K562 (cell line): ENCODE data around the gene RINL. TPM values are rescaled to one million over a fixed set of nuclear protein-coding genes. Genes with fewer than 3 reads are reported as not detected.

Experiments
- CREM ChIP-seq: IDR thresholded peaks from 2 replicates; pipeline ENCODE4 v1.6.1; 2014; ENCODE audit warnings: antibody characterized with exemption, low read depth
- ETV6 ChIP-seq, 3 experiments: fragments of 150-350 bp in 1 of 3; sonication (generic) in 1 of 3; formaldehyde crosslinking in 1 of 3; IDR thresholded peaks; 2 replicates each; pipeline versions ENCODE4 v1.6.1 to v1.8.0; 2014 to 2022; ENCODE audit warnings: borderline replicate concordance in 2 of 3, low read depth in 2 of 3, antibody characterized with exemption in 1 of 3, low read length in 1 of 3, mild to moderate bottlenecking in 1 of 3, missing genetic modification reagents in 1 of 3
- FOXA1 ChIP-seq: fragments of 450-650 bp; IDR thresholded peaks from 2 replicates; pipeline ENCODE4 v1.6.1; 2016; ENCODE audit warnings: mild to moderate bottlenecking, borderline replicate concordance
- HDAC6 ChIP-seq: IDR thresholded peaks from 2 replicates; pipeline ENCODE4 v1.6.1; 2012; ENCODE audit warnings: low read depth, mild to moderate bottlenecking, control low read depth, inconsistent platforms, low read length, moderate library complexity
- HDGF ChIP-seq: fragments of 450-650 bp; IDR thresholded peaks from 2 replicates; pipeline ENCODE4 v1.6.1; 2016
- HSF4 ChIP-seq: fragments of 250-450 bp; sonication (Bioruptor Pico); IDR thresholded peaks from 2 replicates; pipeline ENCODE4 v2.1.2; 2022; ENCODE audit warnings: mild to moderate bottlenecking, moderate library complexity, borderline replicate concordance
- ILF3 ChIP-seq: fragments of 450-650 bp; IDR thresholded peaks from 2 replicates; pipeline ENCODE4 v1.6.1; 2018; ENCODE audit warnings: antibody characterized with exemption, mild to moderate bottlenecking, moderate library complexity, borderline replicate concordance
- MCM5 ChIP-seq: fragments of 450-650 bp; IDR thresholded peaks from 2 replicates; pipeline ENCODE4 v1.6.1; 2016; ENCODE audit warnings: low read depth
- NBN ChIP-seq: fragments of 450-650 bp; IDR thresholded peaks from 2 replicates; pipeline ENCODE4 v1.6.1; 2016; ENCODE audit warnings: low read depth, mild to moderate bottlenecking
- NCOA6 ChIP-seq: fragments of 450-650 bp; IDR thresholded peaks from 2 replicates; pipeline ENCODE4 v1.6.1; 2017; ENCODE audit warnings: mild to moderate bottlenecking
- NFATC3 ChIP-seq: fragments of 450-650 bp; IDR thresholded peaks from 2 replicates; pipeline ENCODE4 v1.6.1; 2017; ENCODE audit warnings: mild to moderate bottlenecking
- PCBP2 ChIP-seq: fragments of 200-400 bp; formaldehyde crosslinking; IDR thresholded peaks from 2 replicates; pipeline ENCODE4 v1.6.1; 2018; ENCODE audit warnings: low read length, low read depth, mild to moderate bottlenecking, moderate library complexity; ENCODE audit not compliant: poor library complexity, severe bottlenecking
- PHF20 ChIP-seq: fragments of 450-650 bp; IDR thresholded peaks from 2 replicates; pipeline ENCODE4 v1.6.1; 2018; ENCODE audit not compliant: partially characterized antibody
- POU5F1 ChIP-seq: fragments of 150-350 bp; IDR thresholded peaks from 2 replicates; pipeline ENCODE4 v1.6.1; 2014; ENCODE audit warnings: borderline replicate concordance, low read length, low read depth, mild to moderate bottlenecking; ENCODE audit not compliant: partially characterized antibody
- PTTG1 ChIP-seq: fragments of 450-650 bp; IDR thresholded peaks from 2 replicates; pipeline ENCODE4 v1.6.1; 2016; ENCODE audit warnings: low read depth, mild to moderate bottlenecking, missing genetic modification characterization, missing compliant biosample characterization
- RUNX1 ChIP-seq: sonication (generic); IDR thresholded peaks from 2 replicates; pipeline ENCODE4 v1.6.1; 2016; ENCODE audit warnings: antibody characterized with exemption, low read depth
- SAFB ChIP-seq: fragments of 200-400 bp; formaldehyde crosslinking; IDR thresholded peaks from 2 replicates; pipeline ENCODE4 v1.6.1; 2017; ENCODE audit warnings: low read depth, low read length, borderline replicate concordance
- ZBTB8A ChIP-seq: fragments of 450-650 bp; IDR thresholded peaks from 2 replicates; pipeline ENCODE4 v1.6.1; 2018; ENCODE audit warnings: mild to moderate bottlenecking, moderate library complexity; ENCODE audit not compliant: partially characterized antibody
- ZFX ChIP-seq: sonication (generic); formaldehyde crosslinking; IDR thresholded peaks from 2 replicates; pipeline ENCODE4 v1.8.0; 2022; ENCODE audit warnings: mild to moderate bottlenecking, missing genetic modification reagents, moderate library complexity
- ZNF143 ChIP-seq: sonication (generic); formaldehyde crosslinking; IDR thresholded peaks from 2 replicates; pipeline ENCODE4 v1.9.0; 2022; ENCODE audit warnings: mild to moderate bottlenecking, missing genetic modification reagents
- ZNF609 ChIP-seq: sonication (generic); formaldehyde crosslinking; IDR thresholded peaks from 2 replicates; pipeline ENCODE4 v1.8.1; 2023; ENCODE audit warnings: missing genetic modification reagents, mild to moderate bottlenecking, borderline replicate concordance
- ZNF764 ChIP-seq: fragments of 250-450 bp; sonication (Bioruptor Pico); IDR thresholded peaks from 2 replicates; pipeline ENCODE4 v1.4.0; 2020; ENCODE audit warnings: low read depth, mild to moderate bottlenecking, moderate library complexity
- polyA plus RNA-seq, 8 experiments: library from polyadenylated mRNA; depleted of rRNA in 4 of 8; stranded (reverse) in 5 of 8; unstranded in 3 of 8; fragments of >200 nt; fragmentation: Nextera tagmentation in 2 of 8; fragmentation: Illumina TruSeq in 1 of 8; extraction: Ambion mirVana in 2 of 8; extraction: Trizol in 1 of 8; gene quantifications; 2 replicates each; pipeline versions ENCODE4 v1.2.1 to v1.2.3, GENCODE V29; 2011 to 2014; ENCODE audit warnings: inconsistent platforms in 1 of 8, missing spikeins in 1 of 8
- total RNA-seq, 7 experiments: library from RNA; depleted of rRNA in 6 of 7; stranded (reverse); fragments of >200 nt in 6 of 7; fragmentation: Illumina TruSeq in 2 of 7; extraction: Trizol in 2 of 7; gene quantifications; 2 replicates each; pipeline versions ENCODE4 v1.2.1 to v1.2.3, GENCODE V29; 2011 to 2021; ENCODE audit warnings: low replicate concordance in 1 of 7
- TF ChIP-seq, protein P1 (sequence below), 2 experiments: IDR thresholded peaks; 2 replicates each; pipeline ENCODE4 v1.6.1; 2011; ENCODE audit warnings: borderline replicate concordance in 1 of 2, control low read depth in 1 of 2, low read depth in 1 of 2, low read length in 1 of 2, mild to moderate bottlenecking in 1 of 2, mixed read lengths in 1 of 2, moderate library complexity in 1 of 2; ENCODE audit not compliant: insufficient read depth in 1 of 2, insufficient read length in 1 of 2, poor library complexity in 1 of 2, severe bottlenecking in 1 of 2; ENCODE audit errors: extremely low read depth in 1 of 2

The RINL gene
- total and polyA plus RNA-seq, 9 of the 15 experiments (the other 6 are each of a cell fraction or from before 2014, with no cell fraction given), result 0.82 to 10.9 (median 4.9) TPM

- TF ChIP-seq ZNF609 (CRISPR knock-in tag) (no peak), SAFB (no peak), POU5F1 (no peak), NFATC3 (no peak), CREM (0 out of 2 replicates have a peak, but pooled peaks have one; percentile 8), PHF20 (peak; percentile 80), RUNX1 (no peak), NBN (no peak), ILF3 (no peak), HDAC6 (no peak), ZNF143 (CRISPR knock-in tag) (no peak), FOXA1 (no peak), MCM5 (no peak), PCBP2 (no peak), ZNF764 (no peak), PTTG1 (tag) (no peak), ZFX (CRISPR knock-in tag) (peak; percentile 71), HDGF (0 out of 2 replicates have a peak, but pooled peaks have one; percentile 40), HSF4 (CRISPR knock-in tag) (no peak), ETV6 (IDR thresholded peaks at IDR 0.05; ENCODE audit: borderline replicate concordance in 1 of 2, low read depth in 2 of 2, low read length in 1 of 2) (peak in 1 of 2 experiments; percentile 10; a peak in 1 of 4 replicates), ETV6 (CRISPR knock-in tag; IDR thresholded peaks at IDR 0.05; ENCODE audit: borderline replicate concordance) (no peak), NCOA6 (no peak), ZBTB8A (no peak)
- TF ChIP-seq, protein P1, sequence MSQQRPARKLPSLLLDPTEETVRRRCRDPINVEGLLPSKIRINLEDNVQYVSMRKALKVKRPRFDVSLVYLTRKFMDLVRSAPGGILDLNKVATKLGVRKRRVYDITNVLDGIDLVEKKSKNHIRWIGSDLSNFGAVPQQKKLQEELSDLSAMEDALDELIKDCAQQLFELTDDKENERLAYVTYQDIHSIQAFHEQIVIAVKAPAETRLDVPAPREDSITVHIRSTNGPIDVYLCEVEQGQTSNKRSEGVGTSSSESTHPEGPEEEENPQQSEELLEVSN (IDR thresholded peaks at IDR 0.05; ENCODE audit: borderline replicate concordance in 1 of 2, extremely low read depth in 1 of 2, insufficient read depth in 1 of 2, insufficient read length in 1 of 2, low read depth in 1 of 2, low read length in 1 of 2, poor library complexity in 1 of 2, severe bottlenecking in 1 of 2), result no peak
Observed at GRCh38 chr19:38877781-38878574, at the start of gene RINL (continued).
